T-helper 17 cell (primary cell): ENCODE measurements around the gene ITPR1. TPM values are rescaled to one million over a fixed set of nuclear protein-coding genes. Genes with fewer than 3 reads are reported as not detected.

Experiments used
- ATAC-seq: fragments of 150-1000 bp; cut with Tn5 transposase; 2 replicates; pipeline ENCODE4 v1.10.0; 2021; ENCODE audit warnings: mild to moderate bottlenecking, moderate library complexity
- DNase-seq, 3 donors: peaks; one replicate each; pipeline versions ENCODE4 v3.0.0 to v3.0.0-alpha.2; 2020 to 2021
- H3K9me3 ChIP-seq: one replicate; pipeline ENCODE4 v1.7.0; 2013; ENCODE audit warnings: low read length, mild to moderate bottlenecking; ENCODE audit not compliant: control insufficient read depth, poor library complexity, severe bottlenecking
- H3K27ac Mint-ChIP-seq: one replicate; pipeline ENCODE4 v1.8.0; 2022; ENCODE audit warnings: mild to moderate bottlenecking, moderate library complexity, mixed read lengths
- H3K27me3 Mint-ChIP-seq: one replicate; pipeline ENCODE4 v1.8.0; 2022; ENCODE audit warnings: mixed read lengths
- H3K36me3 Mint-ChIP-seq: one replicate; pipeline ENCODE4 v1.8.0; 2022; ENCODE audit warnings: low read depth, mixed read lengths
- H3K4me1 Mint-ChIP-seq: one replicate; pipeline ENCODE4 v1.8.0; 2022; ENCODE audit warnings: mild to moderate bottlenecking, mixed read lengths
- H3K4me3 Mint-ChIP-seq: one replicate; pipeline ENCODE4 v1.8.0; 2022; ENCODE audit warnings: mild to moderate bottlenecking, moderate library complexity, mixed read lengths
- total RNA-seq, 4 donors: library from RNA in 2 of 4; stranded (reverse) in 2 of 4; gene quantifications; one replicate each; pipeline ENCODE4 v1.2.3 and lab custom pipeline; 2022 to 2026

ITPR1 gene
- total RNA-seq, 2 donors from 2014 or later = 92.0 to 102 TPM

DNA sequence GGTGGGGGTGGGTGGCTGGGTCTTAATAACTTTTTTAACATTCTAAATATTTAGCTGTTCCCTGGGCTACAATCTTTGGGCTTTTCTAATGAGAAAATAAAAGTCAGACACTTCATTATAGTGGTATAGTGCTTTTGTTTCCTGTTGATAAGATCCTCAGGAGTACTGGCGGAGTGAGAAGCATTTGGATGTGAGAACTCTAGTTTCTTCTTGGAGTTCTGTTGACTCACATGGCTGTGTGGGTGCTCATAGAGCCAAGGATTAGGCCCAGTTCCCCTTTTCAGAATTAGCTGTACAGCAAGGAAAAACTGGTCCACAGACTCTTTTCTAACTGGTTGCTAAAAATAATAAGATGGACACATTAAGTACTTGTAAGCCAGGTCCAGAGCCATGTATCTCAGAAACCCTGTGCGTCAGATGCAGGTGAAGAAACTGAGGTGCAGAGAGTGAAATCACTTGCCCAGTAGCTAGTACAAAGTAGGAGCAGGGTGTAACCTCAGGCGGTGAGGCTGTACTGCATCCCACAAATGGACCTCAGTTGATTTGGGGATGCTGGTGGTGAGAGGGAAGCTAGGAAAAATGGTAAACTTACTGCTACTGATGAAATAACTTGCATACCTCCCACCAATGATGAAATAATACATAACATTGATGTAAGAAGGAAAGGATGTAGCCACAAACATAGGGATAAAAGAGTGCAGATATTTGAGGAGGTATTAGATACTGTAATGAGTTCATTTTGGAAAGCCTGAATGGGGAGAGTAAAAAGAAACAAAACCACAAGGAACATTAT lies 2.3 kb downstream of the ITPR1 start:
- H3K27ac Mint-ChIP-seq = peak overlapping the region; percentile 96
- H3K36me3 Mint-ChIP-seq = peaks cover 5% of the 10 kb centered on the region
- no peaks in the 10 kb centered on the region for H3K9me3 ChIP-seq
- H3K27me3 Mint-ChIP-seq = peaks cover 7% of the 10 kb centered on the region
- DNase-seq (no peak), ATAC-seq (no peak)
- peak overlapping the region; percentile 95 for H3K4me3 Mint-ChIP-seq
- H3K4me1 Mint-ChIP-seq = peaks cover 53% of the 10 kb centered on the region

DNA sequence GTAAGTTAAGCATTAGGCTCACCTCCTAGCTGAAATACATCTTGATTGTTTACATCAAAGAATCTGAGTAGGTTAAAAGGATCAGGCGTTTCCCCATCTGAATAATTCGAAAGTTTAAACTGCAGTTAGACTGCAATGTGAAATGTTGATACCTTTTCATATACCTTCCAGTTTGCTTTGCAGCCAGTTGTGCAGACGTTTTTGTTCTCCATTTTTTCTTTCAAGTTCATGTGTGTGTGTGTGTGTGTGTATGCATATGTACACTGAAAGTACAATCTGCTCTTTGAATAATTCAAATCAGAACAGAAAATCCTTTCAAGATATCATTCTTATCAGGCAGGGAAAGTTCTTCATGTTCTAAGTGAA lies 2.9 kb downstream of the ITPR1 start:
- DNase-seq (no peak), ATAC-seq (no peak)
- H3K27me3 Mint-ChIP-seq = peaks cover 3% of the 10 kb centered on the region
- H3K36me3 Mint-ChIP-seq = peaks cover 5% of the 10 kb centered on the region
- peaks cover 50% of the 10 kb centered on the region for H3K4me1 Mint-ChIP-seq
- peak overlapping the region; percentile 95 for H3K4me3 Mint-ChIP-seq
- H3K27ac Mint-ChIP-seq = peak overlapping the region; percentile 96
- H3K9me3 ChIP-seq = no peaks in the 10 kb centered on the region

GRCh38 chr3:4497005-4497692 lies 4.0 kb downstream of the ITPR1 start:
- H3K36me3 Mint-ChIP-seq = peaks cover 5% of the 10 kb centered on the region
- H3K4me3 Mint-ChIP-seq = no peak overlapping the region
- no peaks in the 10 kb centered on the region for H3K27me3 Mint-ChIP-seq
- ATAC-seq (no peak), DNase-seq (no peak)
- H3K4me1 Mint-ChIP-seq = peaks cover 47% of the 10 kb centered on the region
- peak overlapping the region; percentile 71 for H3K27ac Mint-ChIP-seq
- H3K9me3 ChIP-seq = no peaks in the 10 kb centered on the region

DNA sequence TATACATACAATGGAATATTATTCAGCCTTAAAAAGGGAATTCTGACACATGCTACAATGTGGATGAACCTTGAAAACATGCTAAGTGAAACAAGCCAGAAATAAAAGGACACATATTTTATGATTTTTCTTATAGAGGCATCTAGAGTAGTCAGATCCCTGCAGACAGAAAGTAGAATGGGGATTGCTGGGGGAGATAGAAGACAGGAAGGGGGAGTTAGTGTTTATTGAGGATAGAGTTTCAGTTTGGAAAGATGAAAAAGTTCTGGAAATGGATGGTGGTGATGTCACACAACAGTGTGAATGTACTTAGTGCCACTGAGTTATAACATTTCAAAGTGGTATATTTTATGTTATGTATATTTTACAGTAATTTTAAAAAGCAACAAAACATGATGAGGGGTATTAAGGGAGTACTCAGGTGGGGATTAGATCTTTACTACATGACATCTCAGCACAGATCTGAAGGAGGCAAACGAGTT lies 4.7 kb downstream of the ITPR1 start:
- peaks cover 43% of the 10 kb centered on the region for H3K4me1 Mint-ChIP-seq
- H3K27ac Mint-ChIP-seq = peak overlapping the region; percentile 71
- ATAC-seq = no peak

GRCh38 chr3:4498446-4498845 lies 5.3 kb downstream of the ITPR1 start:
- no peak overlapping the region for H3K27ac Mint-ChIP-seq

More for the DNA sequence above, 4.7 kb downstream of the ITPR1 start:
- DNase-seq = no peak
- peaks cover 5% of the 10 kb centered on the region for H3K36me3 Mint-ChIP-seq
- no peak overlapping the region for H3K4me3 Mint-ChIP-seq
- H3K27me3 Mint-ChIP-seq = no peaks in the 10 kb centered on the region
- no peaks in the 10 kb centered on the region for H3K9me3 ChIP-seq

GRCh38 chr3:4501437-4501836 lies 8.3 kb downstream of the ITPR1 start:
- DNase-seq (no peak), ATAC-seq (no peak)
- H3K4me1 Mint-ChIP-seq = peaks cover 41% of the 10 kb centered on the region
- H3K4me3 Mint-ChIP-seq = no peak overlapping the region
- peaks cover 5% of the 10 kb centered on the region for H3K36me3 Mint-ChIP-seq
- H3K9me3 ChIP-seq = no peaks in the 10 kb centered on the region
- no peak overlapping the region for H3K27ac Mint-ChIP-seq
- no peaks in the 10 kb centered on the region for H3K27me3 Mint-ChIP-seq

More at GRCh38 chr3:4498446-4498845, 5.3 kb downstream of the ITPR1 start:
- Mint-ChIP-seq H3K4me3 (no peak overlapping the region), H3K36me3 (peaks cover 5% of the 10 kb centered on the region), H3K27me3 (no peaks in the 10 kb centered on the region), H3K4me1 (peaks cover 43% of the 10 kb centered on the region)
- DNase-seq (no peak), ATAC-seq (no peak)
- no peaks in the 10 kb centered on the region for H3K9me3 ChIP-seq

- DNase-seq = no peak
- Mint-ChIP-seq H3K27me3 (no peaks in the 10 kb centered on the region), H3K27ac (no peak overlapping the region), H3K36me3 (peaks cover 5% of the 10 kb centered on the region), H3K4me1 (peaks cover 38% of the 10 kb centered on the region), H3K4me3 (no peak overlapping the region)
- no peak for ATAC-seq
- no peaks in the 10 kb centered on the region for H3K9me3 ChIP-seq
These were observed 8.8 kb downstream of the ITPR1 start for GRCh38 chr3:4501927-4502326.

DNA sequence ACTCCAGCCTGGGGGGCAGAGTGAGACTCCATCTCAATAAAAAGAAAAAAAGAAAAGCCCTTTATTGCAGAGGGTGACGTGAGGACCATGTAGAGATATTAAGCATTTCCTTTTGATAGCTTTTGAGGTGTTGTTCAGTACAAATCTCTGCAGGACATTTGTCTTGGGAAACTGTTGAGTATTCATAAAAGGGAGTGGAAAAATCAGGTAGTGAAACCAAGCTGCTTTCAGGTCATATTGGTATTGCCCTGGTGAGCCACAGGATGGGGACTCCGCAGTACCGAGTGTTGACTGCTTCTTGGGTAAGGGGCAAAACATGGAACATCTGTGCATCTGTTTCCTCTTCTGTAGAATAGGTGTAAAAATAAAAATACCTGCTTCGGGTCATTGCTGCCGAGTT lies 9.9 kb downstream of the ITPR1 start:
- H3K4me1 Mint-ChIP-seq = peaks cover 40% of the 10 kb centered on the region
- peak overlapping the region; percentile 97 for H3K27ac Mint-ChIP-seq
- H3K4me3 Mint-ChIP-seq = no peak overlapping the region
- no peaks in the 10 kb centered on the region for H3K27me3 Mint-ChIP-seq
- peaks cover 2% of the 10 kb centered on the region for H3K36me3 Mint-ChIP-seq
- no peaks in the 10 kb centered on the region for H3K9me3 ChIP-seq
- DNase-seq (no peak), ATAC-seq (peak; percentile 56)

DNA sequence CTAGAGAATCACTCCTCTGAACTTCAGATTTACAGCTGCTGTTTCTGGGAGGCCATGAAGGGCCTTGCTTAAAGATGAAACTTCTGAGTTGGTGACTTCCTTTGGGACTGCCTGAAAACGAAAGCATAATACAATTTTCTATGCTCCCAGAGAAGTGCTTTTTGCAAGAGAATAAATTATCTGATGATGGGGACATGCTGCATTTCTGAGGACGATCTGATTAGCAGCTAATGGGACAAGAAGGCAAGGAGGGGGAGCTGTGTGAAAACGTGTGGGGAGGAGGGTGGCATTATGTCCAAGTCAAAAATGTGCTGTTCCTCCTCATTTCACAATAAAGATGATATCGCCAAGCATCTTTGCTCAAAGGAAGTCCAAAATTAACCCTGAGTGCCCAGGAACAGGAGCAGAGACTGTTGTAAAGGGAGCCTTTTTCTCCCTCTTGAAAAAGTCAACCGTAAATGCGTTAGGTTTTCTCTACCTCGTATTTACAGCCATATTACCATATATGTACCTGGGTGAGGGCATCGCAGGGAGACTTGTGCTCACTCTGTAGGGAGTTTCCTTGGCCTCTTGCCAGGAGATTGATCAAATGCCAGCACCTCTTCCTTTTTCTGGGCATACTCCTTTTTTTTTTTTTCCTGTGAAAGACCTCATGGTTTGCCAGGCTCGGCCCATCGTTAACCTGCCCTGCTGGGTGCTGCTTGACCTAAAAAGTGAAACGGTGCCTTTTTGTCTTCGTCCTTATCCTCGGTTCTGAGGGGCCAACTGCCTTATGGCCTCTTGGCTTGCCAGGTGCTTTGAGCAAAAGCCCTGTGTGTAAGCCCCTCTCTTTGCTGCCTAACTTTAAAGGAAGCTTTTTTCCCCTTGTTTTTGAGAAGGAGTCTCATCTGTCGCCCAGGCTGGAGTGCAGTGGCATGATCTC lies 11.5 kb downstream of the ITPR1 start:
- H3K9me3 ChIP-seq = no peaks in the 10 kb centered on the region
- ATAC-seq (peak; percentile 84), DNase-seq (peak in 2 of 3 donors; percentile 14 to 20)
- Mint-ChIP-seq H3K4me3 (peak overlapping the region; percentile 93), H3K27ac (peak overlapping the region; percentile 97), H3K27me3 (no peaks in the 10 kb centered on the region), H3K4me1 (peaks cover 37% of the 10 kb centered on the region), H3K36me3 (no peaks in the 10 kb centered on the region)

GRCh38 chr3:4505688-4506558 lies 12.8 kb downstream of the ITPR1 start:
- ATAC-seq (no peak), DNase-seq (no peak)
- no peaks in the 10 kb centered on the region for H3K9me3 ChIP-seq
- Mint-ChIP-seq H3K4me3 (peak overlapping the region; percentile 57), H3K27me3 (no peaks in the 10 kb centered on the region), H3K27ac (peak overlapping the region; percentile 97), H3K4me1 (peaks cover 44% of the 10 kb centered on the region), H3K36me3 (peaks cover 7% of the 10 kb centered on the region)

- Mint-ChIP-seq H3K27ac (peak overlapping the region; percentile 97), H3K4me1 (peaks cover 46% of the 10 kb centered on the region), H3K27me3 (no peaks in the 10 kb centered on the region), H3K4me3 (peak overlapping the region; percentile 57), H3K36me3 (peaks cover 7% of the 10 kb centered on the region)
- H3K9me3 ChIP-seq = no peaks in the 10 kb centered on the region
- DNase-seq (no peak), ATAC-seq (no peak)
These were observed 13.4 kb downstream of the ITPR1 start for GRCh38 chr3:4506559-4507023.

DNA sequence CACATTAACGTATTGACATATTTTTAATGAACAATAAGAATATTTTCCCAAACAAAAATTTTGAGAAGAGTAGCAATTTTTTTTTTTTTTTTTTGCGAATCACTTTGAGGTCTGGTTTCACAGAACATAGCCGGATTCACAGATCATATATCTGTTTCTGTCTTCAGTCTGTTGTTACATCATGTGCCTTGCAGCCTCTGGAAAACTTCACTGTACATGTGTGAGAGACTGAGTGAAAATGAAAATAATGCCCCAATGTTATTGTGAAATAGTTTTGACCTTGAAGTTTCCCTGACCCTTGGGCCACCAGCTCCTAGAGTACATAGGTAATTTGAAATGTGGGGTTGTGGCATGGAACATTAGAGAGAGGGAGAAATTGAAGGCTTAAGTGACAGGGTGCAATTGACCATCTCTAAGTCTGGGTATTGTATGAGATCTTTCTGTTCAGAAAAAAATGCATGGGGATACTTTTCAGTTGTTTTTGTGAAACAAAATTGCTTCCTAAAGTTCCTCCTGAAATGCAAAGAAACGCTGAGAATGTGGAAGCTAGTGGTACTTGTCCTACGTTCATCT lies 14.0 kb downstream of the ITPR1 start:
- Mint-ChIP-seq H3K36me3 (peaks cover 7% of the 10 kb centered on the region), H3K4me1 (peaks cover 47% of the 10 kb centered on the region), H3K4me3 (no peak overlapping the region), H3K27me3 (no peaks in the 10 kb centered on the region), H3K27ac (peak overlapping the region; percentile 97)
- DNase-seq (no peak), ATAC-seq (no peak)
- no peaks in the 10 kb centered on the region for H3K9me3 ChIP-seq
